Hematopoietic multipotent progenitor cell treated with erythropoietin and hydrocortisone succinate and interleukin-3 and kit ligand, for 6 days (in vitro differentiated cells): ENCODE measurements around the gene FAM107B.

Experiments
- DNase-seq: peaks from one replicate; pipeline ENCODE4 v3.0.0-alpha.2; 2015

FAM107B gene

DNA sequence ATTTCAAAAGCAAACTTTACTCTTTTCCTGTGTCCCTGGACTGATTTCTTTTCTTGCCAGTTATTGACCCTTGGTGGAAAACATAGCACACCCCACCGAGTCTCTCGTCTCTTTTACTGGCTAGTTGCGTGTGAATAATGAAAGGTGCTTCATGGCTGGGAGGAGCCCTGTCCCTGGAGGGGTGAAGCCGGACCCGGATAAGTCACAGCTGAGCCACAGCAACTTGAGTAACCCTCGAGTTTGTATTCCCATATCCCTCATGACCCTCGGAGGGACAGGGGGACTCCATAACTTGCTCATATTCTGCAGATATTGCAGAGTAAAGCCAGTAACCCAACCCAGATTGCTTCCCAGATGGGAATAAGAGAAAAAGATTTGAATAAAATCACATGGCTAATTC is 296.5 kb downstream of the FAM107B start:
- DNase-seq: no peak

DNA sequence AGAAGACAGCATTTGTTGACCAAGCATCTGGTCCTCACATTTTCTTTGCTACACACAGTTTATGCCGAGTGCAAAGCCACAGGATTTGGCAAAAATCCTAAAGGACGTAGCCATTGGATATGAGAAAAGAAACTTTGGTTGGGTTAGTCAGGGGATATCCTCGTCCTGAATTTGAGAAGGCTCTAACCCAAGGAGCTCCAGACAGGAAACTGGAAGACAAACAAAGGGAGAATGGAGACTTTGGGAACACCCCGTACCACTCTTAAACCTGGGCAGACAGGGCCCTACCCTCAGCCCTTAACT is 297.3 kb downstream of the FAM107B start:
- no peak for DNase-seq

DNA sequence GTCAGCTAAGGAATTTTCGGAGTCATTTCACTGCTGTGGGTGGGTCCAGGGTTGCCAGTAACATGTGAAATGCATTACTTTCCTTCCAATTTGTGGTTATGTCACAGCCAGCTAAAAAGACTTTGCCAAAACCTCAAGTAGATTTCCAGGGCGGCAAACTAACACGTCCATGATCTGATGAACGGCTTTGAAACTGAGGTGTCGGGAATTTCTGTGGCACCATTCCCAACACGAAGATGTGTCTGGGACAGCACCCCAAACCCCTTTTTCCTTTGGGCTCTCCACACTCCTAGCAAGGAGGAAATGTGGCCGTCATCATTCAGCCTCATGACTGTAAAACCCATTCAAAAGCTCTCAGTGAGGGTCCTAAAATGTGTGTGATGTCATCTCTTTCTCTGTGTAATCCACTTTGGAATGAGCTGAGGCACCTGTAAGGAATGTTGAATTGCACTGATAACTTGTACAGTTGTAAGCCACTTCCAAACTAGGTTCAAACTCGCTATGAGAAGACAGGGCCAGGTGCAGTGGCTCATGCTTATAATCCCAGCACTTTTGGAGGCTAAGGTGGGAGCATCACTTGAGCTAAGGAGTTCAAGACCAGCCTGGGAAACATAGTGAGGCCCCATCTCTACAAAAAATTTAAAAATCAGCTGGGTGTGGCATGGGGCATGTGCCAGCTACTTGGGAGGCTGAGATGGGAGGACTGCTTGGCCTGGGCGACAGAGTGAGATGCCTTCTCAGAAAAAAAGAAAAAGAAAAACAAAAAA is 297.9 kb downstream of the FAM107B start:
- no peak for DNase-seq

DNA sequence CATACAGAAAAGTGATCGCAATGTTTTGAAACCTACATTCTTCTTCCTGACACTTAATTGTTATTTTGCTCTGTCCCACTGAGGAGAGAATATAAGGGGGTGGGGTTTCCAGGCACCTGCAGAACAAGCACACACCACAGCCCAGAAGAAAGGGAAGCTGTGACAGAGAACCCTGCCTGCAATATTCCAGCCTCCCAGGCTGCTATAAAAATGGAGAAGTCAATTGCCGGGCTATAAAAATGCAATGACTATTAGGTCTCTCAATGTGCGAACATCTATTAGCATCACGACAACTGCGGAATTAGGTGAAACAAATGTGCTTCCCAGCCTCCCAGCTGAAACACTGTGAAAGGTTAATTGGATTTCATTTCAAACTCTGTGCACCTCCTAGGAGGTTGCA is 298.7 kb downstream of the FAM107B start:
- no peak for DNase-seq

DNA sequence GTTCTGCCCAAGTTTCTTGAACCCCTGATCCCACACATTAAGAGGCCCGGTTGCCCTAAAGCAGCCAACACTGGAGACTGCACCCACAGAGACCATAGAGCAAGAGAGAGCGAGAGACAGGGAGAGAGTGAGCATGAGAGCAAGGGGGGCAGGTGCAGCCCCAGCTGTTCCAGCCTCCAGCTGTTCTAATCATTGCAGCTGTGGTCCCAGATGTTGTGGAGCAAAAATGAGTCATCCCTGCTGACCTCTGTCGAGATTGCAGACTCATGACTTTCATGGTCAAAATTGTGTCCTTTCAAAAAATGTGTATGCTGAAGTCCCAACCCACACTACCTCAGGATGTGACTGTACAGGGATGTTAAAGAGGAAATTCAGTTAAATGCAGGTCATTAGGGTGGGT is 300.0 kb downstream of the FAM107B start:
- DNase-seq: no peak

DNA sequence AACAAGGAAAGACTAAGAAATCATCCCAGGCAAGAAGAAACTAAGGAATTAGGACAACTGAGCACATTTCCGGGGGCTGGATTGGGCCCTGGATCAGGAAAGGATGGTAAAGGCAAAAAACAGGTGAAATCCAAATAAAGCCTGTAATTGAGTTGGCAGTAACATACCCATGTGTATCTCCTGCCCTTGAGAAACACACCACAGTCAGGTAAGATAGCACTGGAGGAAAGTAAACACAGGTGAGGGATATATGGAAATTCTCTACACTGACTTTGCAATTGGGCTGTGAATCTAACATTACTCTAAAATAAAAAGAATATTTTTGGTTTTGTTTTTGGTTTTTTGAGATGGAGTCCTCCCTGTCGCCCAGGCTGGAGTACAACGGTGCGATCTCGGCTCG is 303.8 kb downstream of the FAM107B start:
- DNase-seq: no peak

DNA sequence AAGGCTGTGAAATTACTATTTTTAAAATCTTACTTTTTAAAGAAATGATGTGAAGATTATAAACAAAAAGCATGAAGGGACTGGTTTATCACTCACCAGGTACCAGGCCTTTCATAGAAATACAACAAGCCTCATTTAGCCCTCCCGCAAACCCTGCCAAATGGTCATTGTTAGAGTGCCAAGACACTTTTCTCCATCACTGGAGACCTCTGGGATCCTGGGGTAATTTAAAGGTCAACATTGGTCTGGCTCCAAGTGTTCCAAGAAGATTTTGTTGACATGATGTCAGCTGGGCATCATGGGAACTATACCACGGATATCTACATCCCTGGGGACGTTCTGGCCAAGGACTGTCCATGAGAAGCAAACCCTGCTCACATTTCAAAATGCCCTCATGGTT is 306.0 kb downstream of the FAM107B start:
- no peak for DNase-seq
